Heart right ventricle (tissue), 16 donors: ENCODE data around the gene ALOX15. TPM values are rescaled to one million over a fixed set of nuclear protein-coding genes. Genes with fewer than 3 reads are reported as not detected.
"Not testable (repeated sequence)": the region's sequence is repeated elsewhere in the genome, so short reads cannot be mapped to it uniquely, and the experiment has no call there.

ENCODE experiments used
- ATAC-seq, 8 donors: fragments of 200-7000 bp; cut with Tn5 transposase; one replicate each; pipeline ENCODE4 v1.9.1; 2020; ENCODE audit warnings: mild to moderate bottlenecking in 8 of 8, moderate library complexity in 8 of 8, moderate number of reproducible peaks in 1 of 8
- DNase-seq, 2 donors: peaks; one replicate each; pipeline ENCODE4 v3.0.0-alpha.2; 2020
- H3K27ac ChIP-seq, 10 donors: fragments of 200-600 bp; sonication (generic) in 2 of 10; one replicate each; pipeline versions ENCODE4 v1.5.0 to v1.8.0; 2020 to 2022; ENCODE audit warnings: mild to moderate bottlenecking in 3 of 10
- H3K27me3 ChIP-seq, 7 donors: fragments of 200-600 bp; one replicate each; pipeline ENCODE4 v1.8.0; 2021 to 2022; ENCODE audit warnings: mild to moderate bottlenecking in 2 of 7
- H3K36me3 ChIP-seq, 9 donors: fragments of 200-600 bp; sonication (generic) in 1 of 9; one replicate each; pipeline versions ENCODE4 v1.5.0 to v1.8.0; 2020 to 2022; ENCODE audit warnings: mild to moderate bottlenecking in 2 of 9
- H3K4me1 ChIP-seq, 9 donors: fragments of 200-600 bp; sonication (generic) in 1 of 9; one replicate each; pipeline versions ENCODE4 v1.5.0 to v1.8.0; 2020 to 2022; ENCODE audit warnings: mild to moderate bottlenecking in 4 of 9
- H3K4me3 ChIP-seq, 10 donors: fragments of 200-600 bp; sonication (generic) in 2 of 10; one replicate each; pipeline versions ENCODE4 v1.5.0 to v1.8.0; 2020 to 2022; ENCODE audit warnings: mild to moderate bottlenecking in 7 of 10, moderate library complexity in 2 of 10
- H3K9me3 ChIP-seq, 11 donors: fragments of 200-600 bp in 10 of 11; sonication (generic) in 2 of 11; one replicate each; pipeline versions ENCODE4 v1.5.0 to v1.8.0; 2013 to 2022; ENCODE audit warnings: mild to moderate bottlenecking in 2 of 11, control low read depth in 1 of 11, moderate library complexity in 1 of 11
- WGBS, 2 donors: extraction: QIAGEN DNeasy Blood & Tissue Kit; methylation state at CpG; one replicate each; pipeline ENCODE4 v1.1.7; 2013; ENCODE audit warnings: inconsistent platforms in 1 of 2; 5-methylcytosine and 5-hydroxymethylcytosine counted together
- intact Hi-C, 10 donors: fragments of 100-400 bp; cut with DNase I; formaldehyde crosslinking; loops; one replicate each; pipeline versions ENCODE4 v1.11.1 to v1.14.2; 2022
- polyA plus RNA-seq, 2 donors: library from polyadenylated mRNA; stranded (reverse); fragments of 200-250 nt; gene quantifications; one replicate each; pipeline ENCODE4 v1.2.3, GENCODE V29; 2013
- total RNA-seq, 10 donors: library from RNA; stranded (reverse); fragmentation: NEBNext Ultra II Directional in 3 of 10; extraction: Animal tissue kit (Norgen Biotek cat#: 25700) in 3 of 10; gene quantifications; one replicate each; pipeline versions ENCODE4 v1.2.1 to v1.2.4, GENCODE V29; 2021 to 2023
- TF ChIP-seq, protein P1 (sequence below), 9 donors: fragments of 200-600 bp; sonication (generic) in 2 of 9; IDR thresholded peaks; one replicate each; pipeline versions ENCODE4 v1.5.0 to v1.8.0; 2021 to 2022; ENCODE audit warnings: antibody characterized with exemption in 9 of 9, mild to moderate bottlenecking in 5 of 9, moderate library complexity in 1 of 9
- donor health status: Arrhythmogenic right ventricular cardiomyopathy.
- donor health status: ischemic (EF 13 %, LVEDD 7.1; RV severe dilation, severe dysfunction).
- donor health status: healthy with polysubstance abuse.
- donor health status: DM: no; HTN: yes; CAD: no.
- donor health status: DM: no; HTN: no; CAD: no.
- donor health status: ischemic (EF 25% LVEDD 6.9; RV normal size, moderate dysfunction).
- donor health status: ischemic (EF 25% LVEDD 5.7; RV mildly dilated, moderate dysfunction).
- donor health status: healthy.
- donor health status: DM: yes; HTN: yes; CAD: no.
- donor health status: Ischemic cardiomyopathy.
- donor health status: ischemic (EF 35%, LVEDD 5.7; RV mildly dilated, moderate dysfunction).
- donor health status: nonischemic (EF 11% LVEDD 7.7; RV severe dilation, severe dysfunction).
- donor health status: DM: yes; HTN: yes; CAD: no.
- donor health status: PGD.
- donor health status: ischemic (EF 29% LVEDD 5.4; RV normal size, mild dysfunction).
- donor health status: nonischemic (EF 23%, LVEDD 6.1; RV moderate dilation, normal function).

ALOX15 gene
- total and polyA plus RNA-seq, 12 donors: 0.11 to 1.3 (median 0.16) TPM; not detected in 5

DNA sequence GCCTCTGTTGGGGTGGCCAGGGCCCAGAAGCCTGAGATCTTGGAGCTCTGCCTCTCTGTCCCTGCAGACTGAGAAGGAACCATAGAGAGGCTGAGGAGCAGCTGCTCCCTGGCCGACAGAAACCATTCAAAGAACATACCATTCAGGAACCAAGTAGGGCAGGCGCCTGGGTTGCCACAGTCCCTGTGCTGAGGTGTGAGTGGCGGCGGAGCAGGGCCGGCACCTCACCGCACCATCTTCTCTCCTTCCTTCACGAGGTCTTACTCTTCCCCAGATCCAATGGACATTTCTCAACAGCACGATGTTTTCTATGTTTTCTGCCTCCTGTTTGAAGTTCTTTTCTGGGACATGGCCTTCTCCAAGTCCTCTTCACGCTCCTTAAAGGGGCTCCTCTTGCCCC is 22.8 kb upstream of the ALOX15 start:
- intact Hi-C loops: no loop called here
- WGBS, 2 donors: 88% methylated on average over 9 of the region's 9 CpGs

DNA sequence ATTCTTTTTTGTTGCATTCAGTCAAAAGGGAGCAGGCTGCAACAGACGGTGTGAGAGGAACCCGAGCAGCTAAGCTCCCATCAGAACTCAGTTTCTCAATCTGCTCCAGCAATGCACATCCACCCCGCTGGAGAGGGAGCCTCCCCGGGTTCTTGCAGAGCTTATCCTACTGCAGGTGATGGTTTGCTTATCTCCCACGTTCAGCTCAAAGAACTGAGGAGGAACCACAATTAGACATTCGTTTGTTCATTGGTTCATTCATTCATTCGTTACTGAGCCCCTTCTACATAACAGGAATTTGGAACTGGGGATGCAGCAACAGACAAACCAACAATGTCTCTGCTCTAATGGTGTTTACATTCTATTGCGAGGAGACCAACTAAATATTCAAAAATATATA is 22.2 kb upstream of the ALOX15 start:
- Histone ChIP-seq H3K9me3 (no peaks in the 10 kb centered on the region), H3K27me3 (peaks cover 0 to 27% (median 0%) of the 10 kb centered on the region in 7 donors), H3K4me3 (no peak overlapping the region), H3K27ac (no peak overlapping the region), H3K36me3 (no peaks in the 10 kb centered on the region), H3K4me1 (peaks cover 0 to 6% (median 0%) of the 10 kb centered on the region in 9 donors)
- DNase-seq (no peak), ATAC-seq (no peak)
- intact Hi-C loops: no loop called here
- TF ChIP-seq, protein P1, sequence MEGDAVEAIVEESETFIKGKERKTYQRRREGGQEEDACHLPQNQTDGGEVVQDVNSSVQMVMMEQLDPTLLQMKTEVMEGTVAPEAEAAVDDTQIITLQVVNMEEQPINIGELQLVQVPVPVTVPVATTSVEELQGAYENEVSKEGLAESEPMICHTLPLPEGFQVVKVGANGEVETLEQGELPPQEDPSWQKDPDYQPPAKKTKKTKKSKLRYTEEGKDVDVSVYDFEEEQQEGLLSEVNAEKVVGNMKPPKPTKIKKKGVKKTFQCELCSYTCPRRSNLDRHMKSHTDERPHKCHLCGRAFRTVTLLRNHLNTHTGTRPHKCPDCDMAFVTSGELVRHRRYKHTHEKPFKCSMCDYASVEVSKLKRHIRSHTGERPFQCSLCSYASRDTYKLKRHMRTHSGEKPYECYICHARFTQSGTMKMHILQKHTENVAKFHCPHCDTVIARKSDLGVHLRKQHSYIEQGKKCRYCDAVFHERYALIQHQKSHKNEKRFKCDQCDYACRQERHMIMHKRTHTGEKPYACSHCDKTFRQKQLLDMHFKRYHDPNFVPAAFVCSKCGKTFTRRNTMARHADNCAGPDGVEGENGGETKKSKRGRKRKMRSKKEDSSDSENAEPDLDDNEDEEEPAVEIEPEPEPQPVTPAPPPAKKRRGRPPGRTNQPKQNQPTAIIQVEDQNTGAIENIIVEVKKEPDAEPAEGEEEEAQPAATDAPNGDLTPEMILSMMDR (IDR thresholded peaks at IDR 0.05): no peak
- WGBS, 2 donors: 84 to 87% methylated on average over 8 of the region's 8 CpGs

More for the DNA sequence above, 22.8 kb upstream of the ALOX15 start:
- H3K36me3 ChIP-seq: no peaks in the 10 kb centered on the region
- H3K9me3 ChIP-seq: no peaks in the 10 kb centered on the region
- TF ChIP-seq, protein P1 (IDR thresholded peaks at IDR 0.05): no peak
- peaks cover 0 to 23% (median 0%) of the 10 kb centered on the region in 7 donors for H3K27me3 ChIP-seq
- no peak for ATAC-seq
- no peak for DNase-seq
- no peak overlapping the region for H3K4me3 ChIP-seq
- peaks cover 0 to 6% (median 0%) of the 10 kb centered on the region in 9 donors for H3K4me1 ChIP-seq
- no peak overlapping the region for H3K27ac ChIP-seq

DNA sequence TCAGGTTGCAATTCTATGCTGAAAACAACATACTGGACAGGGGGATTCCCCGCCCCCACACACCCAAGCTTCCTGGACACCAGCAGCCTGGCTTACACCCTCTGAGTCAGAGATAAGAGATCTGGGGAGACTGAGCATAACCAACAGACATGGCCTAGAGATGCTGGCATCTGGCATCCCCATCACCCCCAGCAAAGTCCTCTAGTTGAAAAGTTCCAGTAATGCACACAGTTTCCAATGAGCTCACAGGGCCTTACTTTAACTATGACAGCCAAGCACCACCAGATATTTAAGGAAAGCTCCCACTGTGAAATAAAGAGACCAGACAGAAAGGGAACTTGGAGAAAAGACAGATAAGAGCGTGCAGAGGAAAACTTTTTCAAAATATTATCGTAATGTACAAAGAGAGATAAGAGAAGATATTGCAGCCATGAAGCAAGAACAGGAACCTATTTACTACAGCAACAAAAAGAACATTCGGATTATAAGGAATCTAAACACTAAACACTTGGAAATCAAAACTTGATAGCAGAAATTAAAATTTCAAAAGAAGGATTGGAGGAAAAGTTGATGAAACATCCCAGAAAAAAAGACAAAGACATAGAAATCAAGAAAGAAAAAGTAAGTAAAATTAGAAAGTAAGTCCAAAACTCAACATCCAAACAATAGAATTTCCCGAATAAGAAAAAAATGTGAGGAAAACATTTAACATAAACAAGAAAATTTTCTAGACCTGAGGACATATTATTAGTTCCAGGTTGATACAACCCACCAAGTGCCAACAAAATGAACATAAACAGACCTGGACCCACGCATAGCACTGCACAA is 17.2 kb upstream of the ALOX15 start:
- peaks cover 0 to 49% (median 4%) of the 10 kb centered on the region in 7 donors for H3K27me3 ChIP-seq
- no peak overlapping the region for H3K4me3 ChIP-seq
- no peaks in the 10 kb centered on the region for H3K36me3 ChIP-seq
- H3K4me1 ChIP-seq: peaks cover 0 to 6% (median 0%) of the 10 kb centered on the region in 9 donors
- no peak for DNase-seq
- no peak for ATAC-seq
- intact Hi-C loops: no loop called here
- no peak overlapping the region for H3K27ac ChIP-seq
- 66 to 73% methylated on average over 6 of the region's 6 CpGs for WGBS, 2 donors
- TF ChIP-seq, protein P1 (IDR thresholded peaks at IDR 0.05): no peak
- H3K9me3 ChIP-seq: no peaks in the 10 kb centered on the region

DNA sequence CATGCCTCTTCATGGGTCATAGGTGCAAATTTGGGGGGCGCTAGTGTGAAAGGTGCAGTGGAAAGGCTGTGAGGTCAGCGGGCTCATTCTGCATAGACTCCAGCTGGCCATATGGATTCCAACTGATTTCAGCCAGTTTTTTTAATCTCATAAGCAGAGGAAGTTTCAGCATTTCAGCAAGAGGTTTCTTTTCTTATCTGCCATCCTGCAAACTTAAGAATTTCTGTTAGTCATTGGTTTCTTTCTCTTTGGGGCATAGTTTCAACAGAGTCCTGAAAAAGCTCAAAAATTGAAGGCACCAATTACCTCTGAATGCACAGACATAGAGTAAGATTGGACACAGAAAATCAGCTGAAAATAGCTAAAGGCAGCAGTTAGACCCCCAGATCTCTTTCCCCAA is 16.2 kb upstream of the ALOX15 start:
- no peak overlapping the region for H3K4me3 ChIP-seq
- H3K36me3 ChIP-seq: no peaks in the 10 kb centered on the region
- H3K27me3 ChIP-seq: peaks cover 0 to 38% (median 6%) of the 10 kb centered on the region in 7 donors
- H3K9me3 ChIP-seq: no peaks in the 10 kb centered on the region
- TF ChIP-seq, protein P1 (IDR thresholded peaks at IDR 0.05): no peak
- no peak for DNase-seq
- no peak for ATAC-seq
- 69 to 87% methylated on average over 2 of the region's 2 CpGs for WGBS, 2 donors
- H3K4me1 ChIP-seq: peaks cover 0 to 6% (median 0%) of the 10 kb centered on the region in 9 donors
- H3K27ac ChIP-seq: no peak overlapping the region
- intact Hi-C loops: no loop called here

DNA sequence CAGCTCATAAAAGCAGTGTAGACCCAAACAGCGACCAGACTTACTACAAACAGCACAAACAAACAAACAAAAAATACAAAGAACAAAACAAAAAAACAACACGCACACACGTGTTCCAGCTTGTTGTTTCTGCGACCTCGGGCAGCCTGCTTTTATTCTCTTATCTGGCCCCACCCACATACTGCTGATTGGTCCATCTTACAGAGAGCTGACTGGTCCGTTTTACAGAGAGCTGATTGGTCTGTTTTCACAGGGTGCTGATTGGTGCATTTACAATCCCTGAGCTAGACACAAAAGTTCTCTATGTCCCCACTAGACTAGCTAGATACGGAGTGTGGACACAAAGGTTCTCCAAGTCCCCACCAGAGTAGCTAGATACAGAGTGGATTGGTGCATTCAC is 14.5 kb upstream of the ALOX15 start:
- DNase-seq, H3K4me3 ChIP-seq, H3K4me1 ChIP-seq, ATAC-seq, H3K27ac ChIP-seq, H3K36me3 ChIP-seq, H3K9me3 ChIP-seq, intact Hi-C loops: not testable (repeated sequence)
- H3K27me3 ChIP-seq: peaks cover 0 to 43% (median 10%) of the 10 kb centered on the region in 7 donors
- 88 to 92% methylated on average over 7 of the region's 7 CpGs for WGBS, 2 donors
